GM21423 (cell line): Measurements from ENCODE around the gene DONSON.

Source experiments
- ATAC-seq: cut with Tn5 transposase; IDR thresholded peaks from one replicate; pipeline ENCODE4 v1.9.1; 2021; ENCODE audit warnings: mild to moderate bottlenecking, moderate library complexity; ENCODE audit not compliant: unreplicated experiment

The DONSON gene

GRCh38 chr21:33566514-33566913, 22.0 kb downstream of the DONSON start:
- ATAC-seq: no peak

- ATAC-seq: no peak
These were observed 26.1 kb downstream of the DONSON start for GRCh38 chr21:33562389-33562788.

GRCh38 chr21:33561373-33561772, 27.1 kb downstream of the DONSON start:
- ATAC-seq: no peak

GRCh38 chr21:33560965-33561364, 27.5 kb downstream of the DONSON start:
- ATAC-seq: no peak

GRCh38 chr21:33559813-33560212, 28.7 kb downstream of the DONSON start:
- no peak for ATAC-seq

GRCh38 chr21:33558777-33559421, 29.6 kb downstream of the DONSON start:
- ATAC-seq: no peak

- no peak for ATAC-seq
These were observed 31.0 kb downstream of the DONSON start for GRCh38 chr21:33557447-33557846.

GRCh38 chr21:33554982-33555344, 33.5 kb downstream of the DONSON start:
- ATAC-seq: no peak

GRCh38 chr21:33554236-33554981, 34.1 kb downstream of the DONSON start:
- ATAC-seq: no peak

GRCh38 chr21:33552999-33553598, 35.4 kb downstream of the DONSON start:
- no peak for ATAC-seq

- ATAC-seq: no peak
These were observed 36.1 kb downstream of the DONSON start for GRCh38 chr21:33552093-33552998.

- ATAC-seq: no peak
These were observed 36.8 kb downstream of the DONSON start for GRCh38 chr21:33551664-33552063.

GRCh38 chr21:33550772-33551660, 37.5 kb downstream of the DONSON start:
- ATAC-seq: no peak

- no peak for ATAC-seq
These were observed 38.4 kb downstream of the DONSON start for GRCh38 chr21:33549848-33550771.

GRCh38 chr21:33546086-33546485, 42.4 kb downstream of the DONSON start:
- ATAC-seq: no peak

- ATAC-seq: no peak
These were observed 43.9 kb downstream of the DONSON start for GRCh38 chr21:33544451-33545195.

GRCh38 chr21:33543505-33544129, 44.9 kb downstream of the DONSON start:
- ATAC-seq: no peak
